ENCODE measurements around the gene CD4. TPM values are rescaled to one million over a fixed set of nuclear protein-coding genes. Genes with fewer than 3 reads are reported as not detected.

Gene CD4
- total RNA-seq, 1 donor, result 1.7 TPM

DNA sequence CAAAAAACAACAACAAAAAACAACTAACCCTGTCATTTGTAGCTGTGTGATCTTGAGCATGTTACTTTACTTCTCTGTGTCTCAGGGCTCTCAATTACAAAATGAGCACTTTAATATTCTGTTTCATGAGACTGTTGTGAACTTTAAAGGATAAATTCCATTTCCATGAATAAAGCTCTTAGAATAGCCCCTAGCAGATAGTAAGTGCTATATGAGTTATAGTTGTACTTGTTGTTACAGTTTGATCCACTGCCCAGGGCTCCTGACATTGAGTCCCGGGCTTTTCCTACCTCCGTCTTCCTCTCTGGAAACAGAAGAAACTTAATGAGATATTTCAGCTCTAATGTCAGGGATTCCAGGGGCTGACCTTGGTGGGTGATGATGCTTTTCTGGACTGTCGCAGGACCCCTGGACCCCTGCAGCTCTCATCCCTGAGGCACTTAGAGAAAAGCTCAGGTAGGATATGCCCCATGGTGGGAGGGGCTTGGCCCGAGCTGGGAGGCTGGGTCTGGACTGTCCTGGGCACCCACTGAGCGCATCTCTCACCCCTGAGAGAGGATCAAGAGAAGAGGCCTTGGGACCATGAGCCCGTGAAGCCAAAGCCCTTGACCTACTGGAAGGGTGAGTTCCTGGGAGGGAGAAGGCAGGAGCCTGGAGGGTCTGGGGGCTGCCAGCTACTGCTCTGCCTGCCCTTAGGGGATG is 44.0 kb downstream of the CD4 start:
- DNase-seq (ENCODE audit: low read depth), result no peak
- TF ChIP-seq, protein P1, sequence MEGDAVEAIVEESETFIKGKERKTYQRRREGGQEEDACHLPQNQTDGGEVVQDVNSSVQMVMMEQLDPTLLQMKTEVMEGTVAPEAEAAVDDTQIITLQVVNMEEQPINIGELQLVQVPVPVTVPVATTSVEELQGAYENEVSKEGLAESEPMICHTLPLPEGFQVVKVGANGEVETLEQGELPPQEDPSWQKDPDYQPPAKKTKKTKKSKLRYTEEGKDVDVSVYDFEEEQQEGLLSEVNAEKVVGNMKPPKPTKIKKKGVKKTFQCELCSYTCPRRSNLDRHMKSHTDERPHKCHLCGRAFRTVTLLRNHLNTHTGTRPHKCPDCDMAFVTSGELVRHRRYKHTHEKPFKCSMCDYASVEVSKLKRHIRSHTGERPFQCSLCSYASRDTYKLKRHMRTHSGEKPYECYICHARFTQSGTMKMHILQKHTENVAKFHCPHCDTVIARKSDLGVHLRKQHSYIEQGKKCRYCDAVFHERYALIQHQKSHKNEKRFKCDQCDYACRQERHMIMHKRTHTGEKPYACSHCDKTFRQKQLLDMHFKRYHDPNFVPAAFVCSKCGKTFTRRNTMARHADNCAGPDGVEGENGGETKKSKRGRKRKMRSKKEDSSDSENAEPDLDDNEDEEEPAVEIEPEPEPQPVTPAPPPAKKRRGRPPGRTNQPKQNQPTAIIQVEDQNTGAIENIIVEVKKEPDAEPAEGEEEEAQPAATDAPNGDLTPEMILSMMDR (IDR thresholded peaks at IDR 0.05; ENCODE audit: insufficient read depth, low read depth, low read length), result no peak
- no peak overlapping the region for H3K4me3 ChIP-seq (ENCODE audit: low read depth, low read length)

DNA sequence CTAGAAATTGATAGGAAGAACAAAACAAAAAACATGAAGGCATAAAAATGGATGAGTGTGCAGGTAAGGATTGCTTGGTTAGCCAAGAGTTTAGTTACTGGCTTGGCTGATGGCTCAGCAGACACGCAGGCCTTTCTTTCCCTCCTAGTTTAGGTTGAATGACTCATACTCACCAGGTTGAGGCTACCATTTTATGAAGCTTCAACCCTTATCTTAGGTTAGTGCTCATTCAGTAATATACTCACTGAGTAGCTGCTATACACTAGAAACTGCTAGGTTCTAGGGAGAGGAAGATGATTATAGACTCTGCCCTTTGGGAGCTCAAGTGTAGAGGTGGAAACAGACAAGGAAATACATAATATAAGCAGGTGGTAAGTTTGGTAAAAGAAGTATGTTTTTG is 44.9 kb downstream of the CD4 start:
- TF ChIP-seq, protein P1 (IDR thresholded peaks at IDR 0.05; ENCODE audit: insufficient read depth, low read depth, low read length), result no peak
- DNase-seq (ENCODE audit: low read depth), result no peak
- no peak overlapping the region for H3K4me3 ChIP-seq (ENCODE audit: low read depth, low read length)

DNA sequence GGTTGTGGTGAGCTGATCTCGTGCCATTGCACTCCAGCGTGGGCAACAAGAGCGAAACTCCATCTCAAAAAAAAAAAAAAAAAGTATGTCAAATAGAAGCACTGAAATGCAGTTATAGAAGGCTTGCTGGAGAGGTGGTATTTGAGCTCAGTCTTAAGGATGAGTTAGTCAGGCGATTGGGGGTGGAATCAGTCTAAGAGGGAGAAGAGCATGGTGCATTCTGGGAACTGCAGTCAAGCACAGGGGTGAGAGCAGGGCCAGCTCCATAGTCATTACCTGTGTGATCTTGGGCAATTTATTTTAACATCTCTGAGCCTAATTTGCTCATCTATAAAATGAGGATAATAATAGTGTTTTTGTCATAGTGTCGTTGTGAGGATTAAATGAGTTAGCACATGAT is 45.5 kb downstream of the CD4 start:
- DNase-seq (ENCODE audit: low read depth), result no peak

DNA sequence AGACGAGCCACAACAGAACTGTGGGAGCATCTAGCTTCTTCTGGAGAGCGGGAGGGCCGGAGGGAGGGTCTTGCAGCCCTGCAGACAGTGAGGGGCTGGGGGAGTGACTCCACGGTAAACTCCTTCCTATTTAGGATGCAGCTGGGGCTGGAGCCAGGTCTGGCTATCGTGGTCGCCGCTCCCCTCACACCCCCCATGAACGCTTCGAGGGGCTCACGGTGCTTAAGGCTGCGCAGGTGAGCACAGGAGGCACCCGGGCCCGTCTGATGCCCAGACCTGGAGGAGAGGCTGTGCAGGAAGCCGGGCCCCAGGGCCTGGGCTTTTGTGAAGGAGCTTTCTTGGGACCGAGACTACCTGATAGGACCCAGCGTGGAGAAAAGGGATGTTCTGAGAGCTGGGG is 47.5 kb downstream of the CD4 start:
- TF ChIP-seq, protein P1 (IDR thresholded peaks at IDR 0.05; ENCODE audit: insufficient read depth, low read depth, low read length), result no peak
- DNase-seq (ENCODE audit: low read depth), result no peak
- no peak overlapping the region for H3K4me3 ChIP-seq (ENCODE audit: low read depth, low read length)

More for the DNA sequence above, 45.5 kb downstream of the CD4 start:
- TF ChIP-seq, protein P1 (IDR thresholded peaks at IDR 0.05; ENCODE audit: insufficient read depth, low read depth, low read length), result no peak
- H3K4me3 ChIP-seq (ENCODE audit: low read depth, low read length), result no peak overlapping the region

DNA sequence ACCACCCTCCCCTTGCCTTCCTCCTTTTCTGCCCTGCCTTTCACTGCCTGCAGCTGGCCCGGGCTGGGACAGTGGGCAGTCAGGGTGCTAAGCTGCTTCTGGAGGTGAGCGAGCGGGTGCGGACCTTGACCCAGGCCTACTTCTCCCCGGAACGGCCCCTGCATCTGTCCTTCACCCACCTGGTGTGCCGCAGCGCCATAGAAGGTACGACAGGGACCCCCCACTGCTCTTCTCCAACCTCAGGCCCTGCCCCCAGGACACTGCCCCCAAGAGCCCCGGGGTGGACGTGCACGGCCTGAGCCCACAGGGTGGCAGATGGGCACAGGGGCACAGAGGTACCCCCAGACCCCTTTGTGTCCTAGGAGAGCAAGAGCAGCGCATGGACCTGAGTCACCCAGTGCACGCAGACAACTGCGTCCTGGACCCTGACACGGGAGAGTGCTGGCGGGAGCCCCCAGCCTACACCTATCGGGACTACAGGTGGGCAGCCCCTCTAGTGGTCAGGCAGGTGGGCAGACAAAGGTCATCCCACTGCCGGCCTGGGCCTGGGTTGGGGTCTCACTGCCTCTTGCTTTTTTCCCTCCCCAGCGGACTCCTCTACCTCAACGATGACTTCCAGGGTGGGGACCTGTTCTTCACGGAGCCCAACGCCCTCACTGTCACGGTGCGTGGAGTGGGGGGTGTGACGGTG is 48.2 kb downstream of the CD4 start:
- TF ChIP-seq, protein P1 (IDR thresholded peaks at IDR 0.05; ENCODE audit: insufficient read depth, low read depth, low read length), result no peak

DNA sequence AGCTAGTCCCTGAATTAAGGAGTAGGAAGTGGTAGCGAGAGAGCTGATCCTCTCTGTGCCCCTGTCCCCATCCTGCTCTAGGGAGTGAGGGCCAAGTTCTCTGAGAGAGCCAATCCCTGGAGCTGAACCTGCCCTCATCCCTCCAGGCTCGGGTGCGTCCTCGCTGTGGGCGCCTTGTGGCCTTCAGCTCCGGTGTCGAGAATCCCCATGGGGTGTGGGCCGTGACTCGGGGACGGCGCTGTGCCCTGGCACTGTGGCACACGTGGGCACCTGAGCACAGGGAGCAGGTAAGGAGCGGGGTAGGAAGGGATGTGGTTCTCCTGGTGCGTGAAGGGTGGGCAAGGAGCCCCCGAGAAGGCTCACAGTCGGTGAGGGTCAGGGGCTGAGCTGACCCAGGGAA is 49.5 kb downstream of the CD4 start:
- DNase-seq (ENCODE audit: low read depth), result no peak
- no peak overlapping the region for H3K4me3 ChIP-seq (ENCODE audit: low read depth, low read length)
- TF ChIP-seq, protein P1 (IDR thresholded peaks at IDR 0.05; ENCODE audit: insufficient read depth, low read depth, low read length), result no peak

More for the DNA sequence above, 48.2 kb downstream of the CD4 start:
- H3K4me3 ChIP-seq (ENCODE audit: low read depth, low read length), result no peak overlapping the region
- DNase-seq (ENCODE audit: low read depth), result no peak
